SKM-1 (cell line): ENCODE data around the gene GOSR2.
"Not testable (repeated sequence)": the region's sequence is repeated elsewhere in the genome, so short reads cannot be mapped to it uniquely, and the experiment has no call there.

Experiments
- DNase-seq: peaks from one replicate; lab custom pipeline; 2025; ENCODE audit not compliant: unreplicated experiment; lab: John Stamatoyannopoulos, UW

Gene GOSR2

GRCh38 chr17:46928467-46929261, 5.7 kb downstream of the GOSR2 start:
- DNase-seq, result no peak

- no peak for DNase-seq
These were observed 6.5 kb downstream of the GOSR2 start for GRCh38 chr17:46929413-46929812.

- no peak for DNase-seq
These were observed 7.1 kb downstream of the GOSR2 start for GRCh38 chr17:46930051-46930450.

- no peak for DNase-seq
These were observed 8.6 kb downstream of the GOSR2 start for GRCh38 chr17:46931596-46931995.

- DNase-seq, result no peak
These were observed 12.8 kb downstream of the GOSR2 start for GRCh38 chr17:46935658-46936266.

GRCh38 chr17:46940692-46941404, 17.9 kb downstream of the GOSR2 start:
- DNase-seq, result peak; percentile 48

GRCh38 chr17:46942441-46943217, 19.7 kb downstream of the GOSR2 start:
- DNase-seq, result peak; percentile 62

- DNase-seq, result no peak
These were observed 20.2 kb downstream of the GOSR2 start for GRCh38 chr17:46943218-46943500.

GRCh38 chr17:46943501-46944393, 20.8 kb downstream of the GOSR2 start:
- DNase-seq, result no peak

- no peak for DNase-seq
These were observed 22.0 kb downstream of the GOSR2 start for GRCh38 chr17:46944931-46945330.

GRCh38 chr17:46947216-46947615, 24.3 kb downstream of the GOSR2 start:
- no peak for DNase-seq

- DNase-seq, result no peak
These were observed 25.6 kb downstream of the GOSR2 start for GRCh38 chr17:46948544-46948943.

GRCh38 chr17:46949291-46950174, 26.6 kb downstream of the GOSR2 start:
- no peak for DNase-seq

GRCh38 chr17:46950342-46950996, 27.5 kb downstream of the GOSR2 start:
- no peak for DNase-seq

GRCh38 chr17:46950997-46951621, 28.1 kb downstream of the GOSR2 start:
- DNase-seq, result no peak

- no peak for DNase-seq
These were observed 28.7 kb downstream of the GOSR2 start for GRCh38 chr17:46951706-46952105.

GRCh38 chr17:46952115-46952514, 29.2 kb downstream of the GOSR2 start:
- DNase-seq, result no peak

- not testable (repeated sequence) for DNase-seq
These were observed 30.2 kb downstream of the GOSR2 start for GRCh38 chr17:46953191-46953590.
